Heart left ventricle (tissue), 16 donors: ENCODE measurements around the gene DEXI. TPM values are rescaled to one million over a fixed set of nuclear protein-coding genes. Genes with fewer than 3 reads are reported as not detected.

Source experiments
- ATAC-seq, 4 donors: fragments of 200-7000 bp; cut with Tn5 transposase; one replicate each; pipeline ENCODE4 v1.9.1; 2020 to 2022; ENCODE audit warnings: moderate library complexity in 4 of 4, mild to moderate bottlenecking in 3 of 4, moderate number of reproducible peaks in 1 of 4
- DNase-seq, 5 donors: peaks; one replicate each; pipeline ENCODE4 v3.0.0-alpha.2; 2020
- H3K27ac ChIP-seq, 12 donors: fragments of 200-600 bp; sonication (generic) in 4 of 12; one replicate each; pipeline versions ENCODE4 v1.5.0 to v1.8.0; 2016 to 2022; ENCODE audit warnings: mild to moderate bottlenecking in 2 of 12
- H3K27me3 ChIP-seq, 9 donors: fragments of 200-600 bp; sonication (generic) in 2 of 9; one replicate each; pipeline versions ENCODE4 v1.5.1 to v1.8.0; 2016 to 2022; ENCODE audit warnings: mild to moderate bottlenecking in 3 of 9
- H3K36me3 ChIP-seq, 9 donors: fragments of 200-600 bp; sonication (generic) in 2 of 9; one replicate each; pipeline versions ENCODE4 v1.5.0 to v1.8.0; 2018 to 2022; ENCODE audit warnings: mild to moderate bottlenecking in 2 of 9
- H3K4me1 ChIP-seq, 12 donors: fragments of 200-600 bp; sonication (generic) in 4 of 12; one replicate each; pipeline versions ENCODE4 v1.5.0 to v1.8.0; 2016 to 2022; ENCODE audit warnings: mild to moderate bottlenecking in 3 of 12
- H3K4me3 ChIP-seq, 12 donors: fragments of 200-600 bp; sonication (generic) in 4 of 12; one replicate each; pipeline versions ENCODE4 v1.5.0 to v1.8.0; 2017 to 2022; ENCODE audit warnings: mild to moderate bottlenecking in 9 of 12, moderate library complexity in 4 of 12
- H3K9me3 ChIP-seq, 12 donors: fragments of 200-600 bp; sonication (generic) in 4 of 12; one replicate each; pipeline versions ENCODE4 v1.5.0 to v1.8.0; 2016 to 2022; ENCODE audit warnings: mild to moderate bottlenecking in 1 of 12
- POLR2A ChIP-seq, 2 donors: fragments of 450-650 bp; IDR thresholded peaks; one replicate each; pipeline ENCODE4 v1.6.1; 2017; ENCODE audit warnings: antibody characterized with exemption in 2 of 2, mild to moderate bottlenecking in 2 of 2, moderate library complexity in 2 of 2
- WGBS, 4 donors: extraction: QIAGEN DNeasy Blood & Tissue Kit in 2 of 4; methylation state at CpG; one replicate each; pipeline versions ENCODE4 v1.1.5 to v1.1.7; 2013 to 2018; 5-methylcytosine and 5-hydroxymethylcytosine counted together
- intact Hi-C, 10 donors: fragments of 100-400 bp; cut with DNase I; formaldehyde crosslinking; loops; one replicate each; pipeline versions ENCODE4 v1.11.1 to v1.14.2; 2022
- polyA plus RNA-seq, 2 donors: library from polyadenylated mRNA; stranded (reverse); fragments of 200-250 nt; gene quantifications; one replicate each; pipeline ENCODE4 v1.2.3, GENCODE V29; 2013
- total RNA-seq, 9 donors: library from RNA; depleted of rRNA in 2 of 9; stranded (reverse); fragments of >200 nt in 2 of 9; fragmentation: NEBNext Ultra II Directional in 3 of 9; extraction: Animal tissue kit (Norgen Biotek cat#: 25700) in 3 of 9; gene quantifications; one replicate each; pipeline versions ENCODE4 v1.1.0 to v1.2.4, GENCODE V29; 2016 to 2023
- TF ChIP-seq, protein P1 (sequence below), 12 donors: fragments of 200-600 bp; sonication (generic) in 4 of 12; IDR thresholded peaks; one replicate each; pipeline versions ENCODE4 v1.5.0 to v1.8.0; 2018 to 2022; ENCODE audit warnings: antibody characterized with exemption in 12 of 12, mild to moderate bottlenecking in 5 of 12
- donor health status: ischemic (EF 13 %, LVEDD 7.1; RV severe dilation, severe dysfunction).
- donor health status: healthy with polysubstance abuse.
- donor health status: DM: no; HTN: yes; CAD: no.
- donor health status: DM: no; HTN: no; CAD: no.
- donor health status: ischemic (EF 25% LVEDD 6.9; RV normal size, moderate dysfunction).
- donor health status: ischemic (EF 25% LVEDD 5.7; RV mildly dilated, moderate dysfunction).
- donor health status: healthy.
- donor health status: DM: yes; HTN: yes; CAD: no.
- donor health status: ischemic (EF 35%, LVEDD 5.7; RV mildly dilated, moderate dysfunction).
- donor health status: nonischemic (EF 11% LVEDD 7.7; RV severe dilation, severe dysfunction).
- donor health status: DM: yes; HTN: yes; CAD: no.
- donor health status: PGD.
- donor health status: ischemic (EF 29% LVEDD 5.4; RV normal size, mild dysfunction).
- donor health status: nonischemic (EF 23%, LVEDD 6.1; RV moderate dilation, normal function).

Gene DEXI
- total and polyA plus RNA-seq, 11 donors = 57.2 to 141 (median 90.8) TPM

DNA sequence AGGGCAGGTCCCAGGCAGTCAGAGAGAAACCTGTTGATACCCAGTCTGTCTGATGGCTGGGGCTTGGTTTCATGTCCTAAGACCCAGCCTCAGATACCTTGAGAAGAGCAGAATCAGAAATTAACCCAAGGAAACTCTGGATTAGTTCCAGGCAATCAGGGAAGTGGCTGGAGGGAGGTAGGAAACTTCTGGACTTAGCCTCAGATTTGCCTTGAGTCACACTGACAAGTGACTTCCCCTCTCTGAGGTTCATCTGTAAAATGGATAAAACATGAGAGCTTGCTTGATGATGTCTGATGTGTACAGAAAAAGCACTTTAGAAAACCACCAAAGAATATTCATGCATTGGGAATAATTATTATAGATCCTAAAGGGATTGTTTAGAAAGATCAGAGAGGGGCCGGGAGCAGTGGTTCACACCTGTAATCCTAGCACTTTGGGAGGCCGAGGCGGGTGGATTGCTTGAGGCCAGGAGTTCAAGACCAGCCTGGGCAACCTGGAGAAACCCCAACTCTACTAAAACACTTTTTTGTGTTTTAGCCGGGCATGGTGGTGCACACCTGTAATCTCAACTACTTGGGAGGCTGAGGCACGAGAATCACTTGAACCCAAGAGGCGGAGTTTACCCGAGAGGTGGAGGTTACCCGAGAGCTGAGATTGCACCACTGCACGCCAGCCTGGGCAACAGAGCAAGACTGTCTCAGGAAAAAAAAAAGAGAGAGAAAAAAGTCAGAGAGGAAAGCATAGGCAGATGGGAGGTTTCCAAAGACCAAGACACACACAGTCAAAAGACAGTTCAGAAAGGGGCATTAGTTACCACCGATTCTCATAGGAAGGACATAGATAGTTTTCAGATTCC is 61.4 kb downstream of the DEXI start:
- peak overlapping the region in 9 of 12 donors; percentile 67 to 91 (median 74) for H3K27ac ChIP-seq

DNA sequence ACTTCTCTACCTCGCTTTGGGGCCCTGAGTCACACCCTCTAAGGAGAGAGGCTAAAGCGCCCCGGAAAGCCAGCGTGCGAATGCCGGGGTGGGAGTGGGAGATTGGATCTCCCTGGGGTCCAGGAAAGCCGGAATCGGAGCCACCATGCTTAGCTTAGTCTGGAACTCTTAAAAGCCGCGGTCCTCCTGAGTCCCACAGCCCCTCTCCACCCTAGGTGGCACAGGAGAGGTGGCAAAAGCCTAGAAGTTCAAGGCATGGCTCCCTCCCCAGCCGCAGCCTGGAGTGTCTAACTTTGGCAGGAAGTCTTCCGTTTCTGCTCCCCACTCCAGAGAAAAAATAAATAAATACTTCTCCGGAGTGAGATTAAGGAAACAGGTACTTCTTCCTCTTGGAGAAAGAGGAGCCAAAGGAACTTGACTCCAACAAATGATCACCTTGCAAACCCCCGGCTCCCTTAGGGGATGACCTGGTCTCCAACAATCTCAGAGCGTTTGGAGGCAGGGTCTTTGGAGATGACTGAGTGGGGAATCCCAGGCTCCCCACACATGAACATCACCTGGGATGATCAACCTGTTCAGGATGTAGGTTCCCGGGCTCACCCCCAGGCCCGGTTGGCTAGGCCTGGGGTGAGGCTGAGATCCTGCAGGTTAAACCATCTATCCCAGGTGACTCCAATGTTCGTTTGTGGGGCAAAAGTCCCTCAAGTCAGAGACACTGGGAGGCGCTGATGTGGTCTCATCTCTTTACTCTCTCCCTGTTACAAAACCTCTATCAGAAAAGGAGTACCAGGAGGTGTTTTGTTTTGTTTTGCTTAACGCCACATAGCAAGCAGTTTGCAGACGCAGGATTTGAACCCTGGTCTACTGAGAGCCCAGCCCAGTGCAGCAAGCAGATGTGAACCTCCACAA is 62.3 kb downstream of the DEXI start:
- Histone ChIP-seq H3K27ac (peak overlapping the region in 11 of 12 donors; percentile 24 to 91 (median 73)), H3K36me3 (peaks cover 0 to 27% (median 0%) of the 10 kb centered on the region in 9 donors), H3K9me3 (no peaks in the 10 kb centered on the region), H3K4me1 (peaks cover 0 to 86% (median 13%) of the 10 kb centered on the region in 12 donors), H3K27me3 (peaks cover 0 to 9% (median 3%) of the 10 kb centered on the region in 9 donors), H3K4me3 (peak overlapping the region; percentile 39 to 81 (median 62))
- 40 to 49% (median 44%) methylated on average over 13 to 21 of the region's 21 CpGs for WGBS, 4 donors
- intact Hi-C loops = loop anchor here in 2 of 10 donors (2.0 to 5.0 kb wide), 2 partner anchors 51 to 53 kb away; no protein-coding TSS in a partner anchor
- ATAC-seq (no peak), DNase-seq (no peak)
- TF ChIP-seq, protein P1, sequence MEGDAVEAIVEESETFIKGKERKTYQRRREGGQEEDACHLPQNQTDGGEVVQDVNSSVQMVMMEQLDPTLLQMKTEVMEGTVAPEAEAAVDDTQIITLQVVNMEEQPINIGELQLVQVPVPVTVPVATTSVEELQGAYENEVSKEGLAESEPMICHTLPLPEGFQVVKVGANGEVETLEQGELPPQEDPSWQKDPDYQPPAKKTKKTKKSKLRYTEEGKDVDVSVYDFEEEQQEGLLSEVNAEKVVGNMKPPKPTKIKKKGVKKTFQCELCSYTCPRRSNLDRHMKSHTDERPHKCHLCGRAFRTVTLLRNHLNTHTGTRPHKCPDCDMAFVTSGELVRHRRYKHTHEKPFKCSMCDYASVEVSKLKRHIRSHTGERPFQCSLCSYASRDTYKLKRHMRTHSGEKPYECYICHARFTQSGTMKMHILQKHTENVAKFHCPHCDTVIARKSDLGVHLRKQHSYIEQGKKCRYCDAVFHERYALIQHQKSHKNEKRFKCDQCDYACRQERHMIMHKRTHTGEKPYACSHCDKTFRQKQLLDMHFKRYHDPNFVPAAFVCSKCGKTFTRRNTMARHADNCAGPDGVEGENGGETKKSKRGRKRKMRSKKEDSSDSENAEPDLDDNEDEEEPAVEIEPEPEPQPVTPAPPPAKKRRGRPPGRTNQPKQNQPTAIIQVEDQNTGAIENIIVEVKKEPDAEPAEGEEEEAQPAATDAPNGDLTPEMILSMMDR (IDR thresholded peaks at IDR 0.05) = no peak
- no peak for TF ChIP-seq POLR2A (IDR thresholded peaks at IDR 0.05)

More for the DNA sequence above, 61.4 kb downstream of the DEXI start:
- intact Hi-C loops = no loop called here
- 83 to 90% (median 87%) methylated on average over 10 of the region's 10 CpGs for WGBS, 4 donors
- no peak for TF ChIP-seq POLR2A (IDR thresholded peaks at IDR 0.05)
- TF ChIP-seq, protein P1 (IDR thresholded peaks at IDR 0.05) = no peak
- peaks cover 0 to 36% (median 0%) of the 10 kb centered on the region in 9 donors for H3K36me3 ChIP-seq
- DNase-seq (no peak), ATAC-seq (peak in 2 of 4 donors; percentile 11 to 36)
- peaks cover 0 to 9% (median 0%) of the 10 kb centered on the region in 9 donors for H3K27me3 ChIP-seq
- H3K9me3 ChIP-seq = no peaks in the 10 kb centered on the region
- H3K4me1 ChIP-seq = peaks cover 0 to 86% (median 13%) of the 10 kb centered on the region in 12 donors
- peak overlapping the region in 7 of 12 donors; percentile 56 to 81 (median 65) for H3K4me3 ChIP-seq

Other genes starting within 250 kb of the DEXI start
- gene TEKT5, start 247.5 kb downstream of the DEXI start, total RNA-seq = 1 to 10 TPM in 1 of 9 donors, under 1 TPM in 1, not detected in 7; 0.51 to 2.8 TPM
- not detected for gene TEKT5, start 247.5 kb downstream of the DEXI start, polyA plus RNA-seq
- 10 to 100 TPM; 34.0 to 54.8 (median 47.9) TPM for gene NUBP1, start 198.6 kb downstream of the DEXI start, total RNA-seq
- 10 to 100 TPM; 54.5 to 60.0 TPM for gene NUBP1, start 198.6 kb downstream of the DEXI start, polyA plus RNA-seq
- under 1 TPM in 5 of 9 donors, not detected in 4; 0.30 to 0.95 (median 0.34) TPM for gene TVP23A, start 123.7 kb downstream of the DEXI start, total RNA-seq
- under 1 TPM; 0.08 TPM for gene TVP23A, start 123.7 kb downstream of the DEXI start, polyA plus RNA-seq
- 10 to 100 TPM in 3 of 9 donors, 1 to 10 TPM in 6; 1.6 to 73.9 (median 8.2) TPM for gene CIITA, start 65.3 kb downstream of the DEXI start, total RNA-seq
- 10 to 100 TPM in 1 of 2 donors, 1 to 10 TPM in 1; 2.6 to 10.8 TPM for gene CIITA, start 65.3 kb downstream of the DEXI start, polyA plus RNA-seq
- gene CLEC16A, start 2.1 kb upstream of the DEXI start, total RNA-seq = 10 to 100 TPM; 20.3 to 41.1 (median 23.7) TPM
- 10 to 100 TPM; 13.8 to 28.5 TPM for gene CLEC16A, start 2.1 kb upstream of the DEXI start, polyA plus RNA-seq